Loucy (cell line): ENCODE results near the gene CD109.

Experiments
- H2AFZ ChIP-seq: fragments of 200-600 bp; sonication (generic); 2 replicates; pipeline ENCODE4 v1.6.0; 2016; ENCODE audit warnings: antibody characterized with exemption, mild to moderate bottlenecking, low read length, moderate library complexity
- H3F3A ChIP-seq: fragments of 200-600 bp; 2 replicates; pipeline ENCODE4 v1.6.0; 2016; ENCODE audit warnings: antibody characterized with exemption, low read depth, mild to moderate bottlenecking
- H3K27me3 ChIP-seq: fragments of 200-600 bp; sonication (generic); 2 replicates; pipeline ENCODE4 v1.6.1; 2014; ENCODE audit warnings: low read length, mild to moderate bottlenecking; ENCODE audit not compliant: insufficient read depth, poor library complexity, severe bottlenecking
- H3K36me3 ChIP-seq: fragments of 200-600 bp; sonication (generic); 2 replicates; pipeline ENCODE4 v1.6.1; 2016; ENCODE audit warnings: low read length; ENCODE audit not compliant: insufficient read depth
- H3K4me1 ChIP-seq: fragments of 200-600 bp; sonication (generic); 2 replicates; pipeline ENCODE4 v1.5.1; 2014; ENCODE audit warnings: low read length, mild to moderate bottlenecking; ENCODE audit not compliant: insufficient read depth, poor library complexity, severe bottlenecking
- H3K4me2 ChIP-seq: fragments of 200-600 bp; sonication (generic); 2 replicates; pipeline ENCODE4 v1.6.0; 2014; ENCODE audit warnings: antibody characterized with exemption, low read length, low read depth, mild to moderate bottlenecking; ENCODE audit not compliant: poor library complexity, severe bottlenecking
- H3K4me3 ChIP-seq: fragments of 200-600 bp; sonication (generic); 2 replicates; pipeline ENCODE4 v1.5.1; 2014; ENCODE audit warnings: low read length, mild to moderate bottlenecking, mixed read lengths; ENCODE audit not compliant: poor library complexity, severe bottlenecking
- H3K79me2 ChIP-seq: fragments of 200-600 bp; sonication (generic); 2 replicates; pipeline ENCODE4 v1.6.1; 2014; ENCODE audit warnings: low read length; ENCODE audit not compliant: insufficient read depth
- H3K9ac ChIP-seq: fragments of 200-600 bp; sonication (generic); 2 replicates; pipeline ENCODE4 v1.6.0; 2014; ENCODE audit warnings: mild to moderate bottlenecking, low read depth, low read length, moderate library complexity; ENCODE audit not compliant: poor library complexity, severe bottlenecking
- H3K9me2 ChIP-seq: fragments of 200-600 bp; sonication (generic); replicated peaks from 2 replicates; pipeline ENCODE4 v1.6.1; 2016; ENCODE audit warnings: low read depth, low read length, mixed read lengths
- H3K9me3 ChIP-seq: fragments of 200-600 bp; sonication (generic); 2 replicates; pipeline ENCODE4 v1.6.1; 2014; ENCODE audit warnings: mild to moderate bottlenecking, antibody characterized with exemption, low read length, low read depth; ENCODE audit not compliant: insufficient read depth
- H4K20me1 ChIP-seq: fragments of 200-600 bp; sonication (generic); 2 replicates; pipeline ENCODE4 v1.6.0; 2014; ENCODE audit warnings: antibody characterized with exemption, low read length, mild to moderate bottlenecking; ENCODE audit not compliant: insufficient read depth, poor library complexity, severe bottlenecking
- CTCF ChIP-seq: fragments of 200-600 bp; sonication (generic); conservative IDR thresholded peaks from 2 replicates; pipeline ENCODE4 v1.5.1; 2014; ENCODE audit warnings: mild to moderate bottlenecking, antibody characterized with exemption, low read length
- EZH2phosphoT487 ChIP-seq: fragments of 200-600 bp; IDR thresholded peaks from 2 replicates; pipeline ENCODE4 v1.6.1; 2018; ENCODE audit warnings: antibody characterized with exemption, mild to moderate bottlenecking, moderate library complexity, borderline replicate concordance

Gene CD109

GRCh38 chr6:73854998-73855718 is 159.2 kb downstream of the CD109 start:
- no peaks in the 10 kb centered on the region for H3K4me1 ChIP-seq
- no peak overlapping the region for H3K4me2 ChIP-seq
- TF ChIP-seq EZH2phosphoT487 (no peak), CTCF (peak; percentile 84)
- H3K9me3 ChIP-seq, result no peaks in the 10 kb centered on the region
- H3K4me3 ChIP-seq, result no peak overlapping the region
- no peak overlapping the region for H2AFZ ChIP-seq
- H3K27me3 ChIP-seq, result no peaks in the 10 kb centered on the region
- no peaks in the 10 kb centered on the region for H4K20me1 ChIP-seq
- no peaks in the 10 kb centered on the region for H3K9me2 ChIP-seq
- no peaks in the 10 kb centered on the region for H3K36me3 ChIP-seq
- no peak overlapping the region for H3K9ac ChIP-seq
- H3F3A ChIP-seq, result no peaks in the 10 kb centered on the region
- no peaks in the 10 kb centered on the region for H3K79me2 ChIP-seq

GRCh38 chr6:73857341-73857890 is 161.4 kb downstream of the CD109 start:
- Histone ChIP-seq H3K79me2 (no peaks in the 10 kb centered on the region), H3F3A (no peaks in the 10 kb centered on the region), H3K27me3 (no peaks in the 10 kb centered on the region), H3K36me3 (no peaks in the 10 kb centered on the region), H3K9me3 (no peaks in the 10 kb centered on the region), H3K4me2 (no peak overlapping the region), H2AFZ (no peak overlapping the region), H3K4me1 (no peaks in the 10 kb centered on the region), H3K9me2 (no peaks in the 10 kb centered on the region), H3K4me3 (no peak overlapping the region), H4K20me1 (no peaks in the 10 kb centered on the region), H3K9ac (no peak overlapping the region)
- no peak for TF ChIP-seq CTCF

GRCh38 chr6:73858376-73858775 is 162.4 kb downstream of the CD109 start:
- no peaks in the 10 kb centered on the region for H3F3A ChIP-seq
- H3K4me3 ChIP-seq, result no peak overlapping the region
- H3K4me1 ChIP-seq, result no peaks in the 10 kb centered on the region
- H2AFZ ChIP-seq, result no peak overlapping the region
- H4K20me1 ChIP-seq, result no peaks in the 10 kb centered on the region
- TF ChIP-seq EZH2phosphoT487 (no peak), CTCF (no peak)
- no peaks in the 10 kb centered on the region for H3K9me2 ChIP-seq
- H3K4me2 ChIP-seq, result no peak overlapping the region
- no peaks in the 10 kb centered on the region for H3K36me3 ChIP-seq
- no peaks in the 10 kb centered on the region for H3K9me3 ChIP-seq
- no peaks in the 10 kb centered on the region for H3K27me3 ChIP-seq
- no peaks in the 10 kb centered on the region for H3K79me2 ChIP-seq
- no peak overlapping the region for H3K9ac ChIP-seq
